K562 (cell line): ENCODE data around the gene FAM89B. TPM values are rescaled to one million over a fixed set of nuclear protein-coding genes. Genes with fewer than 3 reads are reported as not detected.
A peak's percentile ranks its signal among the peaks of the same experiment; 100 is the strongest.

ENCODE experiments used
- ASH1L ChIP-seq: fragments of 450-650 bp; IDR thresholded peaks from 2 replicates; pipeline ENCODE4 v1.6.1; 2018; ENCODE audit warnings: borderline replicate concordance, mild to moderate bottlenecking, low read depth; ENCODE audit not compliant: partially characterized antibody
- ATF1 ChIP-seq, 2 experiments: fragments of 450-650 bp in 1 of 2; IDR thresholded peaks; 2 replicates each; pipeline ENCODE4 v1.6.1; 2016; ENCODE audit warnings: missing compliant biosample characterization in 1 of 2, missing genetic modification characterization in 1 of 2
- ATF2 ChIP-seq: sonication (generic); formaldehyde crosslinking; IDR thresholded peaks from 2 replicates; pipeline ENCODE4 v1.8.1; 2022; ENCODE audit warnings: missing genetic modification reagents
- BRD4 ChIP-seq: fragments of 200-600 bp; sonication (generic); IDR thresholded peaks from 2 replicates; pipeline ENCODE4 v1.6.1; 2017; ENCODE audit warnings: inconsistent platforms
- CBFA2T3 ChIP-seq: fragments of 450-650 bp; IDR thresholded peaks from 2 replicates; pipeline ENCODE4 v1.6.1; 2017
- CEBPG ChIP-seq, 3 experiments: fragments of 200-800 bp in 1 of 3; sonication (Bioruptor generic) in 1 of 3; sonication (generic) in 1 of 3; formaldehyde crosslinking in 1 of 3; IDR thresholded peaks in 2 of 3; conservative IDR thresholded peaks in 1 of 3; 2 replicates each; pipeline versions ENCODE4 v1.6.1 to v1.8.0; 2016 to 2022; ENCODE audit warnings: missing compliant biosample characterization in 2 of 3, missing genetic modification characterization in 2 of 3, mild to moderate bottlenecking in 1 of 3, missing genetic modification reagents in 1 of 3
- EGR1 ChIP-seq: fragments of 450-650 bp; conservative IDR thresholded peaks from 2 replicates; pipeline ENCODE4 v1.6.1; 2017; ENCODE audit warnings: mild to moderate bottlenecking
- HBP1 ChIP-seq: fragments of 450-650 bp; formaldehyde crosslinking; IDR thresholded peaks from 2 replicates; pipeline ENCODE4 v1.4.0; 2022; ENCODE audit warnings: missing genetic modification characterization
- HDGF ChIP-seq: fragments of 450-650 bp; IDR thresholded peaks from 2 replicates; pipeline ENCODE4 v1.6.1; 2016
- HMG20A ChIP-seq: fragments of 450-650 bp; formaldehyde crosslinking; conservative IDR thresholded peaks from 2 replicates; pipeline ENCODE4 v1.4.0; 2020; ENCODE audit warnings: mild to moderate bottlenecking, mixed read lengths
- IRF9 ChIP-seq: fragments of 450-650 bp; IDR thresholded peaks from 2 replicates; pipeline ENCODE4 v1.6.1; 2016; ENCODE audit warnings: missing biosample characterization, missing genetic modification characterization
- NR2F6 ChIP-seq: fragments of 450-650 bp; formaldehyde crosslinking; IDR thresholded peaks from 2 replicates; pipeline ENCODE4 v1.4.0; 2020; ENCODE audit warnings: mild to moderate bottlenecking
- PML ChIP-seq: IDR thresholded peaks from 2 replicates; pipeline ENCODE4 v1.6.1; 2012; ENCODE audit warnings: low read length, inconsistent platforms
- SMARCB1 ChIP-seq: IDR thresholded peaks from 2 replicates; pipeline ENCODE4 v1.6.1; 2011; ENCODE audit warnings: improper control_type of control experiment, low read depth; ENCODE audit not compliant: insufficient read length
- TEAD4 ChIP-seq, 2 experiments: sonication (generic) in 1 of 2; formaldehyde crosslinking in 1 of 2; IDR thresholded peaks; 2 replicates each; pipeline versions ENCODE4 v1.6.1 to v1.8.0; 2012 to 2022; ENCODE audit warnings: borderline replicate concordance in 1 of 2, inconsistent platforms in 1 of 2, low read length in 1 of 2, mild to moderate bottlenecking in 1 of 2, missing genetic modification reagents in 1 of 2
- ZBTB33 ChIP-seq: sonication (generic); formaldehyde crosslinking; IDR thresholded peaks from 2 replicates; pipeline ENCODE4 v1.8.1; 2023; ENCODE audit warnings: mild to moderate bottlenecking, missing genetic modification reagents
- ZNF224 ChIP-seq: sonication (generic); formaldehyde crosslinking; IDR thresholded peaks from 2 replicates; pipeline ENCODE4 v1.8.0; 2022; ENCODE audit warnings: mild to moderate bottlenecking, missing genetic modification reagents
- ZNF280A ChIP-seq: fragments of 450-650 bp; IDR thresholded peaks from 2 replicates; pipeline ENCODE4 v1.6.1; 2018; ENCODE audit warnings: mild to moderate bottlenecking, low read depth; ENCODE audit not compliant: partially characterized antibody
- ZSCAN32 ChIP-seq: fragments of 450-650 bp; formaldehyde crosslinking; IDR thresholded peaks from 2 replicates; pipeline ENCODE4 v1.4.0; 2020; ENCODE audit warnings: mild to moderate bottlenecking, moderate library complexity
- polyA plus RNA-seq, 8 experiments: library from polyadenylated mRNA; depleted of rRNA in 4 of 8; stranded (reverse) in 5 of 8; unstranded in 3 of 8; fragments of >200 nt; fragmentation: Nextera tagmentation in 2 of 8; fragmentation: Illumina TruSeq in 1 of 8; extraction: Ambion mirVana in 2 of 8; extraction: Trizol in 1 of 8; gene quantifications; 2 replicates each; pipeline versions ENCODE4 v1.2.1 to v1.2.3, GENCODE V29; 2011 to 2014; ENCODE audit warnings: inconsistent platforms in 1 of 8, missing spikeins in 1 of 8
- total RNA-seq, 7 experiments: library from RNA; depleted of rRNA in 6 of 7; stranded (reverse); fragments of >200 nt in 6 of 7; fragmentation: Illumina TruSeq in 2 of 7; extraction: Trizol in 2 of 7; gene quantifications; 2 replicates each; pipeline versions ENCODE4 v1.2.1 to v1.2.3, GENCODE V29; 2011 to 2021; ENCODE audit warnings: low replicate concordance in 1 of 7

Gene FAM89B
- total and polyA plus RNA-seq, 9 of the 15 experiments (the other 6 are each of a cell fraction or from before 2014, with no cell fraction given) = 0.32 to 27.6 (median 11.9) TPM

GRCh38 chr11:65574811-65575567, 2.7 kb downstream of the FAM89B start (continued):
- TF ChIP-seq HBP1 = no peak
- no peak for TF ChIP-seq EGR1
- TF ChIP-seq SMARCB1 = no peak
- peak; percentile 97 for TF ChIP-seq CBFA2T3
- no peak for TF ChIP-seq ATF2 (CRISPR knock-in tag)
- TF ChIP-seq ZSCAN32 = no peak
- TF ChIP-seq NR2F6 (CRISPR knock-in tag) = no peak
- TF ChIP-seq IRF9 (tag) = no peak
- TF ChIP-seq ZNF280A = no peak
- no peak for TF ChIP-seq HDGF
- peak; percentile 96 for TF ChIP-seq TEAD4 (IDR thresholded peaks at IDR 0.05; ENCODE audit: low read length)
- TF ChIP-seq TEAD4 (CRISPR knock-in tag; IDR thresholded peaks at IDR 0.05; ENCODE audit: borderline replicate concordance) = no peak
- TF ChIP-seq HMG20A (CRISPR knock-in tag) = no peak
- TF ChIP-seq ATF1 (CRISPR knock-in tag; IDR thresholded peaks at IDR 0.05) = no peak
- TF ChIP-seq ATF1 (tag; IDR thresholded peaks at IDR 0.05) = peak; percentile 79
- TF ChIP-seq ASH1L = peak; percentile 32
- TF ChIP-seq ZNF224 (CRISPR knock-in tag) = no peak
- TF ChIP-seq ZBTB33 (CRISPR knock-in tag) = no peak
- TF ChIP-seq BRD4 = peak; percentile 63; the same call in 1 of the 2 replicates
- peak; percentile 89 for TF ChIP-seq PML
- no peak for TF ChIP-seq CEBPG (CRISPR knock-in tag; IDR thresholded peaks at IDR 0.05)
- TF ChIP-seq CEBPG (tag; conservative IDR thresholded peaks at IDR 0.05 in 1 of 2, IDR thresholded peaks at IDR 0.05 in 1 of 2) = no peak
